ENCODE data around the gene ALK.

Gene ALK

DNA sequence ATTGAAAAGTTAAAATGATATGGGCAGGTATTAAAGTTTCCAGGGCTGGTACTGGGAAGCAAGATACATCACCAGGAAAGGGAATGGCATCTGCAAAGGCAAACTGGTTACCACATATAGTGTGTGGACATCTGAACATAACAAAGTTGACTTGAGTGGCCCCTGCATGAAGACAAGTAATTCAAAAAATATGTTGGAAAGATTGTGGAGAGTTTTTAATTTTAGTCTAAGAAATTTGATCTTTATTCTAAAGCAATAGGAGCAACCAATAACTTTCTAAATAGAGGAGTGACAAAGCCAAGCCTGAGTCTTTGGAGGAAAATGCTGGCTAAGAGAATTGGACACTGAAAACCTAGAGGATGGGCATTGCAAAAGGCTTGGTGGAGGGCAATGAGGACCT, 278.2 kb downstream of the ALK start:
- DNase-seq: peak; percentile 16

DNA sequence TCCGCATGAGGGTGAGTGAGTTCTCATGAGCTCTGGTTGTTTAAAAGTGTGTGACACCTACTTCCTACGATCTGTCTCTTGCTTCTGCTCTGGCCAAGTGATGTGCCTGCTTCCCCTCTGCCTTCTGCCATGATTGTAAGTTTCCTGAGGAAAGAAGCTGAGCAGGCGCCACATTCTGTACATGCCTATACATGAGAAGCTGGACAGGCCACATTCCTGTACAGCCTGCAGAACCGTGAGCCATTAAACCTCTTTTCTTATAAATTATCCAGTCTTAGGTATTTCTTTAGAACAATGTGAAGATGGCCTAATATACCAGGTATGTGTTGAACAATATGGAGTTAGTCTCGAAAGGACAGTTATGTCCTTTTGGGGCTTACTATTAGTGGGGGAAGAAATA, 281.0 kb downstream of the ALK start:
- no peak for DNase-seq

GRCh38 chr2:29638641-29639040, 282.7 kb downstream of the ALK start:
- no peak for DNase-seq

DNA sequence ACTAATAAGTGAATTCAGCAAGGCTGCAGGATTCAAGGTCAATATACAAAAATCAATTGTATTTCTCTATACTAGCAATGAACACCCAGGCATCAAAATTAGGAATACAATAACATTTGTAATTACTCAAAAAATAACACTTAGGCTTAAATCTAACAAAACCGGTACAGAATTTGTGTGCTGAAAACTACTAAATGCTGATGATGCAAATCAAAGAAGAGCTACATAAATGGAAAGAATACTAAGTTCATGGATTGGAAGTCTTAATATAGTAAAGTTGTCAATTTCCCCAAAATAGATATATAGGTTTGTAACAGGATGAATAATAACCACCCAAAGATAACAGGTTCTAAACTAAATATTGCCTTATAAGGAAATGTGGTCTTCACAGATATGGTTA, 286.5 kb downstream of the ALK start:
- DNase-seq: no peak

DNA sequence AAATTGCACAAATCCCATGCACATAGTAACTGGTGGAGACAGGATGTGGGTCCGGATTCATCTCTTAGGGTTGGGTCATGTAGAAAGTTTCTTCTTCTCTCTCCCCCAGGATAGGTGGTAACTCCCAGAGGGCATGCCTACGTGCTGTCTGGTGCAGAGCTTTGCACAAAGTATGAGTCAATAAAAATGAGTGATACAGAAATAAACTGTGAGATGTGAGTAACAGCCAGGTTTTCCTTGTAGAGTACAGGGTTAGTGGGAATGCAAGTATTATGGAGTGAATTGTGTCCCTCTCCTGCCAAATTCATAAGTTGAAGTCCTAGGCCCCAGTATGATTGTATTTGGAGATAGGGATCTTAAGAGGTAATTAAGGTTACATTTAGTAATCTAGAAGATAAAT, 289.4 kb downstream of the ALK start:
- peak; percentile 79 for DNase-seq

- peak; percentile 45 for DNase-seq
These were observed 291.9 kb downstream of the ALK start for GRCh38 chr2:29629495-29629894.

DNA sequence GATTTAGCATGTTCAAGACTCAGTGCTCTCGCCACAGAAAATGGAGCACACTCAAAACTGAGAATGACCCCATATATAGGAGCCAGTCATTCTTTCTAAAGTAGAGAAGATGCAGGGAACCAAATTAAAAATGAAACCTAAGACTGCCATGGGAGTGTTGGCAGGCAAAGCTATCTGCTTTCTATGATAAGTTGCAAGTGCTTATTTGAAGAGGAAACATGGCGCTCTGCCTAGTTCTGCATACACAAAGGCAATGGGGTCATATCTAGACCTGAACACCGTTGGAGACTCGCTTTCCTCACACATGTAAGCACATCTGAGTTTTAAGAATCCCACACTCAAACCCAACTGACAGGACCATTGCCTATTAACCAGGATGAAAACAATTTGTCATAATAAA, 292.5 kb downstream of the ALK start:
- no peak for DNase-seq

DNA sequence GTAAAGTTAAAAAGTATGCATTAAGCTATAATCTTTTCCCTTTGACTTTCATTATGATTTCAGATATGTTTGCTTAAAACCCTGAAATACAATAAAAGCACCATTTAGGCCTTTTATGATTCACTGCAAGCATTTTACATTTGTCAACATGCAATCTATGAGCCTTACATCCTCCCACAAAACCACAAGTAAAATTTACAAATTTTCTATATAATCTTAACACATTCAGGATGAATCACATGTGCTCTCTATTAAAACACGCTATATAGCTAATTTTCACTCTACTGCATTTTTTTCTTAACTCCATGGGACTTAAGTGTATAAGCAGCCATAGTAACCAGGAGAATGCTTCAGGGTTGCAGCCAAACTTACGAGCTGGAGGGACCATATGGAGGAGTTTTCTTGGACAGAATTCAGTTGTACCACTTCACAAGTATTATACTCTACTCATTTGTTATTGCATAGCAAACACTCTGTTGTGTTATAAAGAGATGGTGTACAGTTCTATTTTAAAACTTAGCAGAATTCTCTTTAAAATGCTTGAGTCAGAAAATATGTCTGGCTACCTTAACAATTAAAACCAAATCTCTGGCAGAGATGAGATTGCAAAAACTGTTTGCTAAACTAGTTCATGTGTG, 293.2 kb downstream of the ALK start:
- peak; percentile 66 for DNase-seq

DNA sequence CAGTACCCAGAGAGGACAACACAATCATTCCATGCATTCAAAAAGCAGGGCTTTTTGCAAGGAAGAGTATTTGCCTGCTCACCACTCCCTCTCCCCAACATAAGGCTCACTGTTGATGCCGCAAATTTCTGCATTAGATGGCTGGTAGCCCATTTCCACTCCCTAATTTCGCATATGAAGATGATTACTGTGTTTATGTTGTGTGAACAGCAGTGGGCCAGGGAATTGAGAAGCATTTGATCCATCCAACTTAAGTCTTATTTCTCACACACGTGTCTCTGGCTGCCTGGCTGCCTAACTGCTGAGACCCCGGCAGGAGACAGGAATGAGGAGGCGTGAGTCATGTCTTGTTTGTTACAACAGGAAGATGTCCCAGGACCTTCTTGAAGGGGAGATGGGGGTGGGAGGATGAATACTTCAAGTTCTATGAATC, 294.1 kb downstream of the ALK start:
- peak; percentile 91 for DNase-seq

- DNase-seq: no peak
These were observed 300.5 kb downstream of the ALK start for GRCh38 chr2:29620890-29621289.

DNA sequence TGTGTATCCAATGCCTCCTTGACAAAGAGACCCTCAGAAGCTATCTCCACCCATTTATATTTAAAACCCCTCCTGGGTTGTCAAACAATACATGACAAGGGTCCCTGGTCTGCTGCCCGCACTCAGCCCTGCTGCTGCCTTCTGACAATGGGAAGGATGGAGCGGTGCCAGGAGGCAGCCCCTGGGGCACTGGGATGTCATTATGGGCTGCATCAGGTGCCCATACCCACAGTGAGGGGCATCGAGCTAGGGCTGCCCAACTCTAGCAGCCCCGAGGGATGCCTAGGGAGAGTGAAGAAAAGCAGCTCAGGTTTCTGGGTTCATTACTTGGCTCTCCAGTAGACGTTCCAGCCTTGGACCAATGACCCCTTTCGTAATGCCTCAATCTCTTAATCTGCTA, 301.7 kb downstream of the ALK start:
- no peak for DNase-seq

DNA sequence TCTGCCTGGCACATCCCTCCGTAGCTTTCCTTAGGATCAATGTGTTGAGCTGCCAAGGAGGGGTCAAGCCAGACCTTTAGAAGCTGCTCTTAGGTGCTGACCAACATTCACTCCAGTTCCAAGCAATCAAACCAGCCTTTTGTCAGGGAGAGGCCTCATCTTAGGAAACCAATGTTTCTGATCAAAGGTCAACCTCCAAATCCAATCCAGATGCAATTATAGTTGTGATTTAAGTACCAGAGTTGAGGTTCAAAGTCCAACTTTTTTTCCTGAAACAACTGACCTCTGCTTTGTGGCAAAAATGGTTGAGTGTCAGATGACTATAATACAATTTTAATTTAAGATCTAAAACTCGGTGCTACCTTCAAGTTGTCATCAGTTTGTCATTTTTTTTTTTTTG, 303.4 kb downstream of the ALK start:
- DNase-seq: no peak

- DNase-seq: no peak
These were observed 304.0 kb downstream of the ALK start for GRCh38 chr2:29617351-29617750.

DNA sequence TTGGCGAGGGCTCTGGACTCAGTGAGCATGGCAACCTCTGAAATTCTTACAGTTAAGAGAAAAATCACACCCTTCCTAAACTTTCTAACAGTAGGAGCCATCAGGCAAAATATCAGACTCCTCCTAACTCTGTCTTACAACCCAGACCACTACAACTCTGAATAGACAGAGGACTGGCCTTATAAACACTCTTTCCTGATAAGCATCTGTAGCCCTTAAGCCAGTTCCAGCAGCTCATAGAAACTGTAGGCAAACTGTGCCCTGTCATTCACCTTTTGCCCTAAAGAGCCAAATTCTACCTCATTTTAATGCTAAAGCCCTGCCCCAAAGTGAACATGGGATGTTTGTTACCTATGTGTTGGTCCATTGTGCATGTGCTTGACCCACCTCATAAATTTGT, 304.8 kb downstream of the ALK start:
- no peak for DNase-seq

- DNase-seq: no peak
These were observed 305.5 kb downstream of the ALK start for GRCh38 chr2:29615841-29616240.

GRCh38 chr2:29615183-29615582, 306.2 kb downstream of the ALK start:
- DNase-seq: no peak

GRCh38 chr2:29614295-29614830, 307.0 kb downstream of the ALK start:
- DNase-seq: no peak

DNA sequence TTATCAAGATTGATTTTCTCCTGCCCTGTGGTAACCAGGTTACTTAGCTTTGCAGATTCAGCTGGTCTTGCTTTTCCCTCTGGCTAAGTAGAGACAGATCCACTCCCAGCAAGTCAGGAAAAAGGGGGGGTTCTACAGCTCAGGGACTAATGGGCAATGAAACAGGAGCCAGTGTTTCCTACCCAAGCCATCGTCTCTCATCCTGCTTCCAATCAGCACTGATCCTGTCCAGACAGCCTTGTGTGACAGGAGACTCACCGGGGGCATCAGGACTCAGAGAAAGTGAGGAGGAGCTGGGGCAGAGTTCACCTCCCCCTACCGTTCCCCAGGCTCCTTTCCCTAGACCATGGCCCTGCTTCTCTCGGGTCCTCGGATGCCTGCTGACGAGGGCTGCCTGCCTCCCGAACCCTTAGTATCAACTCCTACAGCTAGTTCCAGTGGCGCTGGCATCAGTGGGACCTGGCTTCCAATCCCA, 307.6 kb downstream of the ALK start:
- no peak for DNase-seq

GRCh38 chr2:29613067-29613466, 308.3 kb downstream of the ALK start:
- no peak for DNase-seq

GRCh38 chr2:29612568-29612967, 308.8 kb downstream of the ALK start:
- DNase-seq: no peak

DNA sequence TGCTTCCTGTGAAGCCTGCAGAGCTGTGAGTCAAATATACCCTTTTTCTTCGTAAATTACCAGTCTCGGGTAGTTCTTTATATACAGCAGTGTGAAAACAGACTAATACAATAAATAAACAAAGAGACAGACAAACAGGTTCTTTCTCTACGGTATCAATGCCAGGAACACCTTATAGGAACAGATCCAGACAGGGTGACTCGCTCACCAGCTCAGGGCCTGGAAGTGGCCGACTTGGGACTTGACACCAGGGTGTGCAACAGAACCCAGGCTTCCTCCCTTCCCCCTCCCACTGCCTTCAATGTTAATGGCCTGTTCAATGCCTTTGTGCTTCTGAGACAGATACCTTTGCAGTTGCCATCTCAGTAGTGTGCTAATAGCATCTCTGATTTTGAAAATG, 309.5 kb downstream of the ALK start:
- no peak for DNase-seq

DNA sequence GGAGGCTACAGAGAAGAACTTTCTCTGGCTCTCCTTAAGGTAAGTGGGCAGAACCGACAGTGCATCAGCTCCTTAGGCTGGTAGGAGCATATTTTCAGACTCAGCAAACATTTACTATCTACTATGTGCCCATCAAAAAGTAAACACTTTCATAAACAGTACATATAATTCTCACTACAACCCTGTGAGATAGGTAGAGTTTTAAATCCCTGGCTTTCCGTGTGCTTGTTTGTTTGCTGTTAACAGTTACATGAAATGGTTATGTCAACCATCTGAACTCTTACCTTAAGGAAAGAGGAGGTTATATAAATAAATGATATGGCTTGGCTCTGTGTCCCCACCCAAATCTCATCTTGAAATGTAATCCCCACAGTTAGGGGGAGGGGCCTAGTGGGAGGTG, 310.1 kb downstream of the ALK start:
- no peak for DNase-seq

DNA sequence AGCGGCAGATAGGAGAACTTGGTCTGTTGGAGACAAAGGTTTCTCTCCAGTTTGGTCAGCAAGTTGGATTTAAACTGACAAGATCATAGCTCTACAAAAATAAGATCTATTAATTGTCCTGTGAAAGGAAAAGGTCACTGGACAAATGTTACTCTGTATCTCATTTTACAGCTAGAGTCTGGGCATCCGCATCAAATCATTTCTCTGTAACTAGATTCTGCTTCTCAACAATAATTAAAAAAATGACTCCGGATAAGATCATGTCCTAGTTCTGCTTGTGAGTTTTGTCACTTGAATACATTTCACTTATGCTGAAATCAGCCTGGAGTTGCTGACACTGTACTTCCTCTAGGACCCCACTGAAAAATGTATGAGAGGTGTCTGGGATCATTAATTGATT, 310.8 kb downstream of the ALK start:
- DNase-seq: no peak

DNA sequence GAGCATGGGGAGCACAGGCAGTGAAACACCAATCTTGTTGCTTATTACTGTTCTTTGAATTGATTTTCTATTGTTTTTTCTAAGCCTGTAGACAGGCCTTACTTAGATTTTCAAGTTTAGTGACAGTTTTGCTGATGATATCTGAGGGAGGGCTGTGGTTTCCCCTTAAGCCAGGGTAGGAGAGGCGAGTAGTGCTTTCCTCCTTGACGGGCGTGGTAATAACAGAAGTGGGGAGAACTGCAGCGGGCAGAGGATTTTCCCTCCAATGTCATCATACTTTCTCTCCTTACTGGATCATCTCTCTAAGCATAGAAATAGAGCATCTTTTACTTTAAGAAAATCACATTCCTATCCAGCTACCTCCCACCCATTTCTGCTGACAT, 314.4 kb downstream of the ALK start:
- no peak for DNase-seq
